GM11168 (cell line): ENCODE results near the gene NCOA3.

Source experiments
- in situ Hi-C: fragments of 300-500 bp; cut with MboI; formaldehyde crosslinking; loops from one replicate; pipeline ENCODE4 v1.12.0; 2022; ENCODE audit warnings: low sequenced_read_pairs; ENCODE audit not compliant: unreplicated experiment

Gene NCOA3

DNA sequence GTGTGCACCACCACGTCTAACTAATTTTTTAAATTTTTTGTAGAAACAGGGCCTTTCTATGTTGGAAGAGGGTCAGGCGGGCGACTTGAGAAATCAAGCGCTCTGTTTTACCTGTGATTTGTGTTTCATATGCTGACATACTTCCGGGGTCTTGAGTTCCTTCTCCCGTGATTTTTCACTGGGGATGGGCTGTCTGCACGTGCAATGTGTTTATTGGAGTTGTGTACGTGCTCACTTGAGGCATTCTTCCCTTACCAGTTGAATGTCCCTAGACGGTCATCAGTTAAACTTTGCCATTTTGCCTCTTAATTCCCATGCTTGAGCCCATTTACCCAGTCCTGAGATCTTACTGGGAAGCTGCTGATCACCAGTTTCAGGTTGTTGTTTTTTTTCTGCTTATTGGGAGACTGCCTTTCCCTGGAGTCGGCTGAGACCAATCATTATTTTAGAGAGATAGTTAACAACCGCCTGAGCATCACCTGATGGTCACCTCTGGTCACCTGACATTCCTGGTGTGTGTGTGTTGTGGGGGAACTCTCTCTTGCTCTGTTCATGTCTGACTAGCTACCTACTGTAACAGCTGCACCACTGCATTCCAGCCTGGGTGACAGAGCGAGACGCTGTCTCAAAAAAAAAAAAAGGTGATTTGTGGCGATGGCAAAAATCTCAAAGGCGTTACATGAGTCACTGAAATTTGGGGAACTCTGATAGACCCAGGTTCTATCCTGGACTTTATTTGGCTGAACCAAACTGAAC is 34.8 kb upstream of the NCOA3 start:
- in situ Hi-C loops = no loop called here

GRCh38 chr20:47468290-47469050 is 33.2 kb upstream of the NCOA3 start:
- in situ Hi-C loops = no loop called here

GRCh38 chr20:47475419-47476044 is 26.2 kb upstream of the NCOA3 start:
- in situ Hi-C loops = no loop called here

- in situ Hi-C loops = no loop called here
Measured at GRCh38 chr20:47476452-47476851, 25.2 kb upstream of the NCOA3 start.

GRCh38 chr20:47479093-47479492 is 22.6 kb upstream of the NCOA3 start:
- in situ Hi-C loops = no loop called here

DNA sequence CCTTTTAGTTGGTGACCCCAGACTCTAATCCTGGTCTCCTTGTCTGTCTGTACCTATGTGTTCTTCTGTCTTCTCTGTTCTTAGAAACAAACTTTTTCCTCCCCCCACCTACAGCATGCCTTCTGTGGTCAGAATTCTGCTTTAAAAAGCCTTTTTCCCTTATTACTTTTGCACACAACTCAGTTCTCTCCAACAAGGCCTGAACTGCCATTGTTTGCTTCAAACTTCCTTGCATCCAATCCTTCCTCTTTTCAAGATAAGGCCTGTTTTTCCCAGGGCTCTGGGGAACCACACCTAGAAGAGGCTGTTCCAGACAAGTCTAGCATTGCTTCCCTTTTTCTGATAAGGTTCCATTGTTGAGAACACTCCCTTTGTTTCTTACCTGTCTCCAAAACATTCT is 22.2 kb upstream of the NCOA3 start:
- in situ Hi-C loops = no loop called here

- in situ Hi-C loops = no loop called here
Measured at GRCh38 chr20:47480239-47480638, 21.4 kb upstream of the NCOA3 start.

DNA sequence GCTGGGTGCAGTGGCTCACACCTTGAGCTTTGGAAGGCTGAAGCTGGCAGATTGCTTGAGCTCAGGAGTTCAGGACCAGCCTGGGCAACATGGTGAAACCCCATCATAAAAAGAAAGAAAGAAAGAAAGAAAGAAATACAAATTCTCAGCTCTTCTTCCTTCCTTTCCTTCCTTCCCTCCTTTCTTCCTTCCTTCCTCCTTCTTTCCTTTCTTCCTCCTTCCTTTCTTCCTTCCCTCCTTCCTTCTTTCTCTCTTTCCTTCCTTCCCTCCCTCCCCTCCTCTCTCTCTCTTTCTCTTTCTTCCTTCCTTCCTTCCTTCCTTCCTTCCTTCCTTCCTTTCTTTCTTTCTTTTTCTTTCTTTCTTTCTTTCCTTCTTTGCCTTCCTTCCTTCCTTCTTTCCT is 21.0 kb upstream of the NCOA3 start:
- in situ Hi-C loops = no loop called here

GRCh38 chr20:47481330-47482216 is 20.1 kb upstream of the NCOA3 start:
- in situ Hi-C loops = no loop called here

- in situ Hi-C loops = no loop called here
Measured at GRCh38 chr20:47482705-47483104, 19.0 kb upstream of the NCOA3 start.

- in situ Hi-C loops = no loop called here
Measured at GRCh38 chr20:47484303-47484702, 17.4 kb upstream of the NCOA3 start.

DNA sequence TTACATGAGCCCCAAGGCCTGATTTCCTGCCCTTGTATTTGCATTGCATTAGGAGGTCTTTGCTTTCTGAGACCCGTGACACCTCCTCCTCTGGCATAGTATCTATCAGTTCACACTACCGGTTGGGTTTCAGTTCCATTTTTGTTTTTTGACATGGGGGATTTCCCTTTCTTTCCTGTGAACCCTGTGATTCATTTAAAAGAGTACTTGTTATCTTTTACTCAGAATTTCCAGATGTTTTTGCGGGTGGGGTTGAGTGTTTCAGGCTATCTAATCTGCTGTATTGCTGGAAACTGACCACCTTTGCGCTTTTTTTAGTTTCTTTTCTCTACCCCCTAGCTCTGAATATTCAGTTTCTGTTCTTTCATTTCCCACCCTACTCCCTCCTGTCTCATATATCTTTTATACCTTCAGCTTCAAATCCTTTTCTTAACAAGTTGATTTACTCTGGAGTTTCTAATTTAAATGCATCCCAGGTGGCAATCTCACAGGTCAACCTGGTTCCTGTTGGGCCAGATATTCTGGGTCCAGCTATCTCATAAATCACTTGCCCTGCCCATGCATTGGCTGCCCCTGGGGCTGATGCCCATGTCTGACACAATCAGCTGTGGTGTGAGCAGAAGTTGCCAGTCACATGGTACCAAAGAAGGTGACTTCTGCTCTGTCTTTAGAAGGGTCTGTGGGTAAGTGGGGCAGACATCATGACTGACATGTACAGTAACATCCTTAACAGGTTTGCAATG is 14.3 kb upstream of the NCOA3 start:
- in situ Hi-C loops = no loop called here

DNA sequence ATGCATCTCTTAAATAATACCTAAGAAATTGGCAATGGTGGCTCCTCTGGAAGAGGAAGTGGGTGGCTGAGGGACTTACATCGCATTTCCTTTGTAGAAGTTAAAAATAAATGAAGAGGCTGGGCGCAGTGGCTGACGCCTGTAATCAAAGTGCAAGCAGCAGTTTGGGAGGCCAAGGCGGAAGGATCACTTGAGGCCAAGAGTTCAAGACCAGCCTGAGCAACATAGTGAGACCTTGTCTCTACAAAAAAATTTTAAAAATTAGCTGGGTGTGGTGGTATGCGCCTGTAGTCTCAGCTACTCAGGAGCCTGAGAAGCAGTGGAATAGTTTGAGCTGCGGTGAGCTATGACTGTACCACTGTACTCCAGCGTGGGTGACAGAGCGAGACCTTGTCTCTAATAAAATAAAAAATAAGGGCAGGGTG is 12.2 kb upstream of the NCOA3 start:
- in situ Hi-C loops = no loop called here

- in situ Hi-C loops = no loop called here
Measured at GRCh38 chr20:47490795-47491194, 10.9 kb upstream of the NCOA3 start.

- in situ Hi-C loops = no loop called here
Measured at GRCh38 chr20:47492284-47492683, 9.4 kb upstream of the NCOA3 start.

- in situ Hi-C loops = no loop called here
Measured at GRCh38 chr20:47493175-47493962, 8.3 kb upstream of the NCOA3 start.

- in situ Hi-C loops = no loop called here
Measured at GRCh38 chr20:47493963-47494293, 7.8 kb upstream of the NCOA3 start.

GRCh38 chr20:47494606-47495005 is 7.1 kb upstream of the NCOA3 start:
- in situ Hi-C loops = loop anchor here (5.0 kb wide), 1 partner anchor 92 kb away; no protein-coding TSS in a partner anchor

GRCh38 chr20:47496118-47496517 is 5.6 kb upstream of the NCOA3 start:
- in situ Hi-C loops = loop anchor here (5.0 kb wide), 1 partner anchor 94 kb away; no protein-coding TSS in a partner anchor
